Fibroblast of lung (primary cell): ENCODE data around the gene KLHL26.

Experiments
- CTCF ChIP-seq, 2 donors: IDR thresholded peaks in 1 of 2; conservative IDR thresholded peaks in 1 of 2; 1 replicate in 1 of 2; 2 replicates in 1 of 2; pipeline ENCODE4 v1.5.1; 2011 to 2012; ENCODE audit warnings: low read length in 2 of 2, control low read depth in 1 of 2, inconsistent platforms in 1 of 2, low read depth in 1 of 2, mild to moderate bottlenecking in 1 of 2
- EZH2 ChIP-seq: IDR thresholded peaks from 2 replicates; pipeline ENCODE4 v1.5.1; 2012; ENCODE audit warnings: low read length, control low read depth, mild to moderate bottlenecking; ENCODE audit errors: missing control alignments

- TF ChIP-seq CTCF (conservative IDR thresholded peaks at IDR 0.05 in 1 of 2, IDR thresholded peaks at IDR 0.05 in 1 of 2; ENCODE audit: low read depth in 1 of 2, low read length in 2 of 2) (no peak), EZH2 (no peak)
Observed at GRCh38 chr19:18704054-18704453, 67.2 kb downstream of the KLHL26 start.
